ENCODE measurements around the gene MYOZ3. TPM values are rescaled to one million over a fixed set of nuclear protein-coding genes. Genes with fewer than 3 reads are reported as not detected.
A peak's percentile ranks its signal among the peaks of the same experiment; 100 is the strongest.

MYOZ3 gene
- total and polyA plus RNA-seq, 2 donors: 1.5 to 3.2 TPM

- Histone ChIP-seq H3K4me1 (ENCODE audit: insufficient read depth) (no peaks in the 10 kb centered on the region), H3K4me3 (ENCODE audit: low read depth, low read length) (no peak overlapping the region), H3K36me3 (ENCODE audit: insufficient read depth) (no peaks in the 10 kb centered on the region), H3K27ac (ENCODE audit: low read depth) (peak overlapping the region; percentile 39)
- 58% methylated on average over 10 of the region's 10 CpGs for WGBS
- DNase-seq (ENCODE audit: extremely low spot score): no peak
Measured at GRCh38 chr5:150632305-150633160, 28.5 kb upstream of the MYOZ3 start.

- H3K4me3 ChIP-seq (ENCODE audit: low read depth, low read length): no peak overlapping the region
- 65% methylated on average over 2 of the region's 2 CpGs for WGBS
- no peak overlapping the region for H3K27ac ChIP-seq (ENCODE audit: low read depth)
- no peak for DNase-seq (ENCODE audit: extremely low spot score)
- H3K4me1 ChIP-seq (ENCODE audit: insufficient read depth): no peaks in the 10 kb centered on the region
- H3K36me3 ChIP-seq (ENCODE audit: insufficient read depth): no peaks in the 10 kb centered on the region
Measured at GRCh38 chr5:150633429-150633828, 27.6 kb upstream of the MYOZ3 start.

GRCh38 chr5:150636391-150637244 is 24.4 kb upstream of the MYOZ3 start:
- no peak for DNase-seq (ENCODE audit: extremely low spot score)
- Histone ChIP-seq H3K27ac (ENCODE audit: low read depth) (peak overlapping the region; percentile 27), H3K4me1 (ENCODE audit: insufficient read depth) (peaks cover 5% of the 10 kb centered on the region), H3K36me3 (ENCODE audit: insufficient read depth) (no peaks in the 10 kb centered on the region), H3K4me3 (ENCODE audit: low read depth, low read length) (no peak overlapping the region)
- 67% methylated on average over 6 of the region's 6 CpGs for WGBS

- H3K4me1 ChIP-seq (ENCODE audit: insufficient read depth): peaks cover 5% of the 10 kb centered on the region
- H3K36me3 ChIP-seq (ENCODE audit: insufficient read depth): no peaks in the 10 kb centered on the region
- no peak for DNase-seq (ENCODE audit: extremely low spot score)
- 44% methylated on average over 21 of the region's 21 CpGs for WGBS
- peak overlapping the region; percentile 35 for H3K27ac ChIP-seq (ENCODE audit: low read depth)
- no peak overlapping the region for H3K4me3 ChIP-seq (ENCODE audit: low read depth, low read length)
Measured at GRCh38 chr5:150637245-150638052, 23.6 kb upstream of the MYOZ3 start.

- DNase-seq (ENCODE audit: extremely low spot score): no peak
- H3K4me3 ChIP-seq (ENCODE audit: low read depth, low read length): no peak overlapping the region
- no peaks in the 10 kb centered on the region for H3K36me3 ChIP-seq (ENCODE audit: insufficient read depth)
- H3K27ac ChIP-seq (ENCODE audit: low read depth): no peak overlapping the region
- 62% methylated on average over 1 of the region's 1 CpG for WGBS
- peaks cover 5% of the 10 kb centered on the region for H3K4me1 ChIP-seq (ENCODE audit: insufficient read depth)
Measured at GRCh38 chr5:150638053-150638444, 23.0 kb upstream of the MYOZ3 start.

- no peaks in the 10 kb centered on the region for H3K36me3 ChIP-seq (ENCODE audit: insufficient read depth)
- 79% methylated on average over 6 of the region's 6 CpGs for WGBS
- no peak overlapping the region for H3K27ac ChIP-seq (ENCODE audit: low read depth)
- H3K4me1 ChIP-seq (ENCODE audit: insufficient read depth): peaks cover 5% of the 10 kb centered on the region
- H3K4me3 ChIP-seq (ENCODE audit: low read depth, low read length): no peak overlapping the region
- no peak for DNase-seq (ENCODE audit: extremely low spot score)
Measured at GRCh38 chr5:150638488-150639376, 22.3 kb upstream of the MYOZ3 start.

GRCh38 chr5:150639377-150639692 is 21.7 kb upstream of the MYOZ3 start:
- 80% methylated on average over 3 of the region's 3 CpGs for WGBS
- Histone ChIP-seq H3K4me3 (ENCODE audit: low read depth, low read length) (no peak overlapping the region), H3K4me1 (ENCODE audit: insufficient read depth) (peaks cover 5% of the 10 kb centered on the region), H3K36me3 (ENCODE audit: insufficient read depth) (no peaks in the 10 kb centered on the region), H3K27ac (ENCODE audit: low read depth) (peak overlapping the region; percentile 44)
- no peak for DNase-seq (ENCODE audit: extremely low spot score)

GRCh38 chr5:150639751-150640150 is 21.3 kb upstream of the MYOZ3 start:
- Histone ChIP-seq H3K4me3 (ENCODE audit: low read depth, low read length) (no peak overlapping the region), H3K4me1 (ENCODE audit: insufficient read depth) (peaks cover 5% of the 10 kb centered on the region), H3K27ac (ENCODE audit: low read depth) (peak overlapping the region; percentile 44), H3K36me3 (ENCODE audit: insufficient read depth) (no peaks in the 10 kb centered on the region)
- no peak for DNase-seq (ENCODE audit: extremely low spot score)
- WGBS: 47% methylated on average over 5 of the region's 5 CpGs

GRCh38 chr5:150640311-150641005 is 20.6 kb upstream of the MYOZ3 start, which contains the start of gene SYNPO:
Gene SYNPO (plus strand): TSS chr5:150640660. CDS start chr5:150648276, 7,616 bp downstream.
- no peak for DNase-seq (ENCODE audit: extremely low spot score)
- Histone ChIP-seq H3K27ac (ENCODE audit: low read depth) (peak within 1 kb of the TSS; percentile 87), H3K4me3 (ENCODE audit: low read depth, low read length) (no peak within 1 kb of the TSS), H3K4me1 (ENCODE audit: insufficient read depth) (peaks cover 5% of the 10 kb centered on the region), H3K36me3 (ENCODE audit: insufficient read depth) (no peaks in the 10 kb centered on the region)
- WGBS: 15% methylated on average over 14 of the region's 14 CpGs

- Histone ChIP-seq H3K4me3 (ENCODE audit: low read depth, low read length) (no peak overlapping the region), H3K27ac (ENCODE audit: low read depth) (peak overlapping the region; percentile 87), H3K36me3 (ENCODE audit: insufficient read depth) (no peaks in the 10 kb centered on the region), H3K4me1 (ENCODE audit: insufficient read depth) (peaks cover 5% of the 10 kb centered on the region)
- 51% methylated on average over 9 of the region's 9 CpGs for WGBS
- DNase-seq (ENCODE audit: extremely low spot score): no peak
Measured at GRCh38 chr5:150641006-150641570, 20.0 kb upstream of the MYOZ3 start.

GRCh38 chr5:150641824-150642566 is 19.1 kb upstream of the MYOZ3 start:
- H3K4me3 ChIP-seq (ENCODE audit: low read depth, low read length): no peak overlapping the region
- H3K27ac ChIP-seq (ENCODE audit: low read depth): peak overlapping the region; percentile 87
- 69% methylated on average over 5 of the region's 5 CpGs for WGBS
- no peaks in the 10 kb centered on the region for H3K36me3 ChIP-seq (ENCODE audit: insufficient read depth)
- no peak for DNase-seq (ENCODE audit: extremely low spot score)
- H3K4me1 ChIP-seq (ENCODE audit: insufficient read depth): peaks cover 5% of the 10 kb centered on the region
